SK-N-SH (cell line): ENCODE measurements around the gene MED15. TPM values are rescaled to one million over a fixed set of nuclear protein-coding genes. Genes with fewer than 3 reads are reported as not detected.

Source experiments
- CTCF ChIA-PET: fragments of 300-600, 350-600 bp; formaldehyde crosslinking; extraction: SDS; loops from one replicate; lab custom pipeline; 2021; lab: Yijun Ruan, JAX
- POLR2A ChIA-PET: fragments of 350-600 bp; sonication (Branson Sonifier 250); formaldehyde crosslinking; extraction: SDS; loops from one replicate; lab custom pipeline; 2020; ENCODE audit warnings: antibody characterized with exemption, inconsistent platforms; lab: Yijun Ruan, JAX
- DNase-seq: peaks from one replicate; pipeline ENCODE4 v3.0.0; 2012
- H2AFZ ChIP-seq: fragments of 200-600 bp; sonication (generic); 2 replicates; pipeline ENCODE4 v1.8.1; 2016; ENCODE audit warnings: antibody characterized with exemption, mild to moderate bottlenecking, low read depth
- H3F3A ChIP-seq: fragments of 200-600 bp; sonication (generic); replicated peaks from 2 replicates; pipeline ENCODE3; 2016; ENCODE audit warnings: antibody characterized with exemption, mild to moderate bottlenecking; ENCODE audit not compliant: insufficient read depth
- H3K27ac ChIP-seq, 2 experiments: fragments of 200-500 bp in 1 of 2; fragments of 200-600 bp in 1 of 2; sonication (Bioruptor generic) in 1 of 2; sonication (generic), shearing (Covaris generic) in 1 of 2; 2 replicates each; pipeline versions ENCODE4 v1.5.1 to v1.6.1; 2014 to 2016; ENCODE audit warnings: low read depth in 2 of 2, inconsistent platforms in 1 of 2, low read length in 1 of 2, mild to moderate bottlenecking in 1 of 2, mixed read lengths in 1 of 2
- H3K27me3 ChIP-seq: fragments of 200-600 bp; sonication (generic), shearing (Covaris generic); 2 replicates; pipeline ENCODE4 v1.6.1; 2016; ENCODE audit warnings: mixed run types; ENCODE audit not compliant: insufficient read depth
- H3K36me3 ChIP-seq, 2 experiments: fragments of 200-500 bp in 1 of 2; fragments of 200-600 bp in 1 of 2; sonication (Bioruptor generic) in 1 of 2; sonication (generic) in 1 of 2; replicated peaks in 1 of 2; 2 replicates each; pipeline versions ENCODE3 to v1.5.1; 2014 to 2016; ENCODE audit warnings: low read length in 1 of 2, mild to moderate bottlenecking in 1 of 2; ENCODE audit not compliant: insufficient read depth in 2 of 2, control insufficient read depth in 1 of 2
- H3K4me1 ChIP-seq, 2 experiments: fragments of 200-500 bp in 1 of 2; fragments of 200-600 bp in 1 of 2; sonication (Bioruptor generic) in 1 of 2; sonication (generic), shearing (Covaris generic) in 1 of 2; 2 replicates each; pipeline versions ENCODE4 v1.5.1 to v1.6.1; 2014 to 2016; ENCODE audit warnings: low read depth in 1 of 2, low read length in 1 of 2, mixed run types in 1 of 2; ENCODE audit not compliant: insufficient read depth in 2 of 2, control insufficient read depth in 1 of 2
- H3K4me2 ChIP-seq: fragments of 200-600 bp; sonication (generic), shearing (Covaris generic); 2 replicates; pipeline ENCODE4 v1.6.1; 2017; ENCODE audit warnings: mixed run types
- H3K4me3 ChIP-seq, 2 experiments: fragments of 200-500 bp in 1 of 2; fragments of 200-600 bp in 1 of 2; sonication (Bioruptor generic) in 1 of 2; sonication (generic), shearing (Covaris generic) in 1 of 2; 2 replicates each; pipeline versions ENCODE4 v1.5.1 to v1.8.1; 2014 to 2016; ENCODE audit warnings: low read depth in 2 of 2, inconsistent platforms in 1 of 2, low read length in 1 of 2, mild to moderate bottlenecking in 1 of 2, mixed read lengths in 1 of 2, moderate library complexity in 1 of 2
- H3K79me2 ChIP-seq: fragments of 200-600 bp; sonication (generic); 2 replicates; pipeline ENCODE4 v1.8.1; 2017; ENCODE audit warnings: mild to moderate bottlenecking; ENCODE audit not compliant: insufficient read depth
- H3K9ac ChIP-seq: fragments of 200-600 bp; sonication (generic); 2 replicates; pipeline ENCODE4 v1.6.1; 2017; ENCODE audit warnings: mixed run types
- H3K9me2 ChIP-seq: fragments of 200-600 bp; sonication (generic); 2 replicates; pipeline ENCODE4 v1.6.1; 2017; ENCODE audit warnings: mixed run types
- H3K9me3 ChIP-seq: fragments of 200-600 bp; sonication (generic); 2 replicates; pipeline ENCODE4 v1.6.1; 2017; ENCODE audit warnings: mixed run types, mild to moderate bottlenecking, moderate library complexity
- H4K20me1 ChIP-seq: fragments of 200-600 bp; sonication (generic); 2 replicates; pipeline ENCODE4 v1.6.1; 2017; ENCODE audit warnings: mild to moderate bottlenecking, mixed run types; ENCODE audit not compliant: insufficient read depth
- CTCF ChIP-seq: fragments of 200-600 bp; sonication (generic); IDR thresholded peaks from 2 replicates; pipeline ENCODE4 v1.6.1; 2017; ENCODE audit warnings: antibody characterized with exemption, mild to moderate bottlenecking, moderate library complexity
- EZH2phosphoT487 ChIP-seq: fragments of 200-600 bp; sonication (generic); IDR thresholded peaks from 2 replicates; pipeline ENCODE4 v1.6.1; 2017; ENCODE audit warnings: low read depth, mixed run types, mild to moderate bottlenecking, antibody characterized with exemption, moderate library complexity, borderline replicate concordance
- FOSL2 ChIP-seq: IDR thresholded peaks from 2 replicates; pipeline ENCODE4 v1.4.0; 2012; ENCODE audit warnings: low read depth, mild to moderate bottlenecking, moderate library complexity, borderline replicate concordance
- FOXJ3 ChIP-seq: sonication (generic); formaldehyde crosslinking; IDR thresholded peaks from 2 replicates; pipeline ENCODE4 v1.5.1; 2020; ENCODE audit warnings: mild to moderate bottlenecking, missing genetic modification reagents
- GABPA ChIP-seq: IDR thresholded peaks from 2 replicates; pipeline ENCODE4 v1.4.0; 2012; ENCODE audit warnings: low read depth, mild to moderate bottlenecking
- GATA2 ChIP-seq: sonication (generic); formaldehyde crosslinking; IDR thresholded peaks from 2 replicates; pipeline ENCODE4 v1.5.0; 2020; ENCODE audit warnings: mild to moderate bottlenecking, missing genetic modification reagents
- JUND ChIP-seq: IDR thresholded peaks from 2 replicates; pipeline ENCODE4 v1.4.0; 2012
- MEF2A ChIP-seq: IDR thresholded peaks from 2 replicates; pipeline ENCODE4 v1.4.0; 2012; ENCODE audit warnings: low read depth, borderline replicate concordance
- NFIC ChIP-seq: IDR thresholded peaks from 2 replicates; pipeline ENCODE4 v1.4.0; 2012; ENCODE audit warnings: borderline replicate concordance
- NRF1 ChIP-seq: IDR thresholded peaks from 2 replicates; pipeline ENCODE4 v1.6.1; 2012; ENCODE audit warnings: low read depth, mild to moderate bottlenecking, low read length
- RCOR1 ChIP-seq: fragments of 150-350 bp; IDR thresholded peaks from 2 replicates; pipeline ENCODE4 v1.6.1; 2017; ENCODE audit warnings: antibody characterized with exemption, low read length
- SIN3A ChIP-seq: IDR thresholded peaks from 2 replicates; pipeline ENCODE4 v1.6.1; 2012; ENCODE audit warnings: low read depth, mild to moderate bottlenecking, low read length, moderate library complexity, borderline replicate concordance
- TAF1 ChIP-seq: IDR thresholded peaks from 2 replicates; pipeline ENCODE4 v1.6.1; 2012; ENCODE audit warnings: low read depth, mild to moderate bottlenecking, low read length, moderate library complexity, borderline replicate concordance
- YY1 ChIP-seq: IDR thresholded peaks from 2 replicates; pipeline ENCODE4 v1.4.0; 2012; ENCODE audit warnings: low read depth, mild to moderate bottlenecking
- WGBS: methylation state at CpG from one replicate; pipeline ENCODE4 v1.1.6; 2017; ENCODE audit warnings: low lambda C conversion rate; 5-methylcytosine and 5-hydroxymethylcytosine counted together
- polyA plus RNA-seq, 3 experiments: library from polyadenylated mRNA; depleted of rRNA; stranded (reverse); fragments of >200 nt; gene quantifications; 2 replicates each; pipeline ENCODE4 v1.2.3, GENCODE V29; 2012
- TF ChIP-seq, protein P1 (sequence below): IDR thresholded peaks from 2 replicates; pipeline ENCODE4; 2012
- TF ChIP-seq, protein P2 (sequence below): fragments of 150-350 bp; IDR thresholded peaks from 2 replicates; pipeline ENCODE4 v1.6.1; 2016; ENCODE audit warnings: mild to moderate bottlenecking, low read depth, low read length
- TF ChIP-seq, protein P3 (sequence below): IDR thresholded peaks from 2 replicates; pipeline ENCODE4 v1.4.0; 2012; ENCODE audit warnings: low read depth

MED15 gene
- polyA plus RNA-seq, 1 of the 3 experiments (the other 2 are of a cell fraction), result 45.1 TPM

GRCh38 chr22:20573833-20574615 lies 66.6 kb downstream of the MED15 start:
- 90% methylated on average over 24 of the region's 29 CpGs for WGBS
- Histone ChIP-seq H3K9me2 (no peaks in the 10 kb centered on the region), H2AFZ (no peak overlapping the region), H3K9ac (no peak overlapping the region), H3K4me2 (no peak overlapping the region), H3K36me3 (peaks cover 59 to 72% of the 10 kb centered on the region in 2 experiments), H3K4me3 (no peak overlapping the region), H4K20me1 (peaks cover 47% of the 10 kb centered on the region), H3K79me2 (peaks cover 85% of the 10 kb centered on the region), H3K4me1 (peaks cover 5 to 15% of the 10 kb centered on the region in 2 experiments; a peak in 2 of 4 replicates), H3K9me3 (no peaks in the 10 kb centered on the region), H3F3A (peaks cover 9% of the 10 kb centered on the region), H3K27me3 (no peaks in the 10 kb centered on the region), H3K27ac (no peak overlapping the region)
- CTCF ChIA-PET, result interaction anchor here (0.9 to 16.6 kb wide), 3 partner anchors 8 to 9 kb away, joined by 3 to 180 read pairs (median 3); no protein-coding TSS in a partner anchor
- POLR2A ChIA-PET, result no interaction called here
- TF ChIP-seq CTCF (no peak), GATA2 (CRISPR knock-in tag) (no peak), GABPA (no peak), MEF2A (no peak), NFIC (no peak), TAF1 (no peak), NRF1 (no peak), YY1 (no peak), JUND (no peak), EZH2phosphoT487 (no peak)
- no peak for DNase-seq

DNA sequence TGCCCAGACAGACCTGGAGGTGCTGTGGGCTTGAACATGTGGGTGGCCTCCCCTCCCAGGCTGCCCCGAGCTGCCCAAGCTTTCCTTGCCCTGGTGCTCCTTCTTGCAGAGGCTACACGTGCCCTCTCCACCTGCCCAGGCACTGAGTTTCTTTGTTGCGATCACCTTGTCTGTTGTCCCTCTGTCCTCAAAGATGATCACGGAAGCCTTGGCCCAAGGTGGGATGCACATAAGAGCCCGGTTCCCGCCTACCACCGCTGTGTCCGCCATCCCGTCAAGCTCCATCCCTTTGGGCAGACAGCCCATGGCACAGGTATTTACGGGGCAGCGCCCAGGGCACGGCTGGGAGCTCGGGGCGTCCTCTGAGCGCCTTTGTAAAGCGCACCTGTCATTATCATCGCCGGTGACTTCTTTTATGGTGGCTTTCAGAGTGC lies 67.5 kb downstream of the MED15 start:
- peaks cover 4% of the 10 kb centered on the region for H3F3A ChIP-seq
- peaks cover 48% of the 10 kb centered on the region for H4K20me1 ChIP-seq
- ChIA-PET POLR2A (no interaction called here), CTCF (interaction anchor here (1.3 to 16.6 kb wide), 3 partner anchors 8 to 78 kb away, joined by 3 to 180 read pairs (median 3); no protein-coding TSS in a partner anchor)
- H3K9ac ChIP-seq, result no peak overlapping the region
- no peaks in the 10 kb centered on the region for H3K9me3 ChIP-seq
- no peaks in the 10 kb centered on the region for H3K9me2 ChIP-seq
- H3K4me2 ChIP-seq, result no peak overlapping the region
- peaks cover 83% of the 10 kb centered on the region for H3K79me2 ChIP-seq
- DNase-seq, result no peak
- no peak overlapping the region for H3K27ac ChIP-seq
- no peak overlapping the region for H3K4me3 ChIP-seq
- peaks cover 54 to 81% of the 10 kb centered on the region in 2 experiments for H3K36me3 ChIP-seq
- no peaks in the 10 kb centered on the region for H3K27me3 ChIP-seq
- no peak overlapping the region for H2AFZ ChIP-seq
- H3K4me1 ChIP-seq, result peaks cover 0 to 9% of the 10 kb centered on the region in 2 experiments; a peak in 1 of 4 replicates
- 96% methylated on average over 18 of the region's 18 CpGs for WGBS
- TF ChIP-seq FOSL2 (no peak), SIN3A (no peak), FOXJ3 (CRISPR knock-in tag) (no peak), GATA2 (CRISPR knock-in tag) (no peak), YY1 (no peak), RCOR1 (no peak), CTCF (no peak), NFIC (no peak)
- TF ChIP-seq, protein P1, sequence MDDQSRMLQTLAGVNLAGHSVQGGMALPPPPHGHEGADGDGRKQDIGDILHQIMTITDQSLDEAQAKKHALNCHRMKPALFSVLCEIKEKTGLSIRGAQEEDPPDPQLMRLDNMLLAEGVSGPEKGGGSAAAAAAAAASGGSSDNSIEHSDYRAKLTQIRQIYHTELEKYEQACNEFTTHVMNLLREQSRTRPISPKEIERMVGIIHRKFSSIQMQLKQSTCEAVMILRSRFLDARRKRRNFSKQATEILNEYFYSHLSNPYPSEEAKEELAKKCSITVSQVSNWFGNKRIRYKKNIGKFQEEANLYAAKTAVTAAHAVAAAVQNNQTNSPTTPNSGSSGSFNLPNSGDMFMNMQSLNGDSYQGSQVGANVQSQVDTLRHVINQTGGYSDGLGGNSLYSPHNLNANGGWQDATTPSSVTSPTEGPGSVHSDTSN, result no peak
- TF ChIP-seq, protein P2, sequence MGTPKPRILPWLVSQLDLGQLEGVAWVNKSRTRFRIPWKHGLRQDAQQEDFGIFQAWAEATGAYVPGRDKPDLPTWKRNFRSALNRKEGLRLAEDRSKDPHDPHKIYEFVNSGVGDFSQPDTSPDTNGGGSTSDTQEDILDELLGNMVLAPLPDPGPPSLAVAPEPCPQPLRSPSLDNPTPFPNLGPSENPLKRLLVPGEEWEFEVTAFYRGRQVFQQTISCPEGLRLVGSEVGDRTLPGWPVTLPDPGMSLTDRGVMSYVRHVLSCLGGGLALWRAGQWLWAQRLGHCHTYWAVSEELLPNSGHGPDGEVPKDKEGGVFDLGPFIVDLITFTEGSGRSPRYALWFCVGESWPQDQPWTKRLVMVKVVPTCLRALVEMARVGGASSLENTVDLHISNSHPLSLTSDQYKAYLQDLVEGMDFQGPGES, result no peak
- TF ChIP-seq, protein P3, sequence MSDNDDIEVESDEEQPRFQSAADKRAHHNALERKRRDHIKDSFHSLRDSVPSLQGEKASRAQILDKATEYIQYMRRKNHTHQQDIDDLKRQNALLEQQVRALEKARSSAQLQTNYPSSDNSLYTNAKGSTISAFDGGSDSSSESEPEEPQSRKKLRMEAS, result no peak
